IPS-NIHi7 (cell line): ENCODE results near the gene HIC2.
A peak's percentile ranks its signal among the peaks of the same experiment; 100 is the strongest.
"Not testable (repeated sequence)": the region's sequence is repeated elsewhere in the genome, so short reads cannot be mapped to it uniquely, and the experiment has no call there.

Experiments
- DNase-seq: peaks from one replicate; pipeline ENCODE4 v3.0.0; 2012; ENCODE audit warnings: mixed read lengths; ENCODE audit errors: extremely low spot score

Gene HIC2

DNA sequence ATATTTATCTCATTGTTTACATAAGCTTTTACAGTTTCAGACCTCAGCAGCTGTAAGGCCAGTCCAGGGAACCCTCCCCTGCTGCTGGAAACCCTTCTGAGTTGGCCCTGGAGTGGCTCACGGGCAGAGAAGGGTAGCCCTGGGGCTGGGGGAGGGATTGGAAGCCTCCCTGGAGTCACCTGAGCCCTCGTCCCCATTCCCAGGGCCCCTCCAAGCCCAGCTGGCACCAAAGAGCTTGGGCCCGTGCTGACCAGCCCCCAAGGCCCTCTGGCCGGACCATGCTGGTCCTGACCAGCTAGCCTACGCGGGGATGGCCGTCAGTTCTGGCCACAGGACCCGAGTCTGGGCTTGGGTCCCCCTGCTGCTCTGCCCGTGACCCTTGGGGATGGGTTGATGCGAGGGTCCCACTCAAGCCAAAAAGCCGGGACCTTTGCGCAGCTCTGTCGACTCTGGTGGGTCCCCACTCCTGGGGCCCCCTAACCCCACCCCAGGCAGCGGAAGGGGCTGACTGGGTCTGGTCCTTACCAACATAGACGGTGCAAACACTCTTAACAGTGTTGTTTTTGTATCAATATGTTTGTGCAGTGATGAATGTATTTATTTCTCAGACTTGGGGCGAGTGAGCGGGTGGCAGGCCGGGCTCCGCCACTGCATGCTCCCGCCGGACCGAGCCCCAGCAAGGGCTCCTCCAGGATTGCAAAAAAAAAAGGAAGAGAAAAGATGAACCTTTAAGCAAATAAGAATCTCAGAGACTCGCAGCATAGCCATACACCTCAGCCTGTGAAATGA is 32.6 kb downstream of the HIC2 start:
- DNase-seq, result no peak

DNA sequence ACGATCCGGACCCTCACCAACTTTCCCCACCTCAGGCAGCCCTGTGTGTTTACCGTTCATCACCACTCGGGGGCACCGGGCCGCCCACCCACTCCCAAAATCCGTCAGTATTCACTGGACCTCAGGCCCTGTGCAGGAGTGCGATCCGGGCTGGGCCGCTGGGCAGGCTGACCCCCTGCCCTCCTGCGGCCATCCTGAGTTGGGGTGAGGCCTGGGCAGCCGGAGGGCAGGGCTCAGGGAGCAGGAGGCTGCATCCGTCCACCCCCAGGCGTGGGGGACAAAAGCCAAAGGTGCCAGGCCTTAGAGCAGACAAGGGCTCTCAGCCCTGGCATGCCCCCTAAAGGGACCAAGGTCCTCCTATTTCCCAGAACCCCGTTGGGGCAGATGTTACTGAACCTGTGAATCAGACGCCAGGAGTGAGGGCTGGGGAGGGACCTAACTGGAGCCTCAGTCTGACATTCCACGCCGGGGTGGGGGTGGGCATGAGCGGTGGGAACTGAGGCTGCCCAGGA is 33.2 kb downstream of the HIC2 start:
- DNase-seq, result peak; percentile 25

DNA sequence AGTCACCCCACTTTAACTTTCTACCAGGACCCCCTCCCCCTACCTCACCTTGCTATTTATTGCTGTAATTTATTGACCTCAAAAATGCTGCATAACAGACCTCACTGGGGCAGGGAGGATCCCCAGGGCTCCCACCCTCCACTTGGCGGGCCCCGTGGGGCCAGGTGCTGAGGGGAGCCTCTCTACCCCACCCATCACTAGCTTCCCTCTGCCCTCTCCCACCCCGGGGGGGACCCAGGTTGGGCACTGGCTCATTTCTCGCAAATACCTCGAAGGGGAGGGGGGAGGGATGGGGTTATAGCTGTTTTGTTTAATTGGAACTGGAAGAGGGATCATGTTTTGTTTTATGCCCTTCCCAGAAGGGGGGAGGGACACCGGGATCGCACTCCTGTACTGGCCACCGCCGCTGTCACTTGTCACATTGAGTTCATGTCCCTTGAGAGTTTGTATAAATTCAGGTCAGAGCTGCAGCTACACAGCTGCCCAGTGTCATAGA is 33.7 kb downstream of the HIC2 start:
- DNase-seq, result no peak

DNA sequence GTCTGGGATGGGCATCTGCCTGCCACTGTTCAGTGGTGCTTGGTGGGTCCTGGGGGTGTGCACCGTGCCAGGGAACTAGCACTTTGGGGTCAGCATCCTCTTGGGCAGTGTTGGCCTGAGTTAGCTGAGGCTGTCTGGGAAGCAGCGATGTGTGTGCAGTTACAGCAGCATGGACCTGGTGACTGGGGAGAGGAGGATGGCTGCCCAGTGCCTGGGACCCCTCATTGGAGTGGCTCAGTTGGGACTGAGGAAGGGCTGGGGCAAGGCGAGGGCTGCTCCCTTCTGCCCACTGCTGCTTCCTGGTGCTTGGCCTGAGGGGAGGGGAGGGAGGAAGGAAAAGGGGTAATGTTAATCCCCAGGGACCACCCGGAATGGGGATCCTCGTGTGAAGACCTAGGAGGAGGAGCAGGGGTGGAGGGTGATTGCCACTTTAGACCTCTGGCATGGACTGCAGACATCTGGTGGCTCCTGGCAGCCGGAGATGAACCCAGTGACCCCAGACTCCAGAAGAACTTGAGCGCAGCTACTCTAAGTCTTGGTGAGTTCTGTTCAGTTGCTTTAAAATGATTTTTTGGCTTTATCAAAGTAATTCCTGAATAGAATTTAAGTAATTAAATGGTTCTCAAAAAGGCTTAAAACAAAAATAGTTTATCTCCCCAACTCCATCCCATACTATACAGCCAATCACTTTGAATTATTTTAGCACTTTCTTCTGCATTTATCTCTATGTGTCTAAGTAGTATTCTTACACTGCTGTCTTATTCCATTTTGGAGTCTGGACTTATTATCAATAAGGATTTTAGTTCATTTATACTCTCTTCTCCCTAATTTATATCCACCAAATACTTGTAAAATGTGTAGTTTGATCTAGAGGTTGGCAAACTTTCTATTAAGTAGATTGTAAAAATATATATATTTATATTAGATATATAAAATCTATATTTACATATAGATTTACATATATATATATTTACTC is 34.7 kb downstream of the HIC2 start:
- DNase-seq, result no peak

DNA sequence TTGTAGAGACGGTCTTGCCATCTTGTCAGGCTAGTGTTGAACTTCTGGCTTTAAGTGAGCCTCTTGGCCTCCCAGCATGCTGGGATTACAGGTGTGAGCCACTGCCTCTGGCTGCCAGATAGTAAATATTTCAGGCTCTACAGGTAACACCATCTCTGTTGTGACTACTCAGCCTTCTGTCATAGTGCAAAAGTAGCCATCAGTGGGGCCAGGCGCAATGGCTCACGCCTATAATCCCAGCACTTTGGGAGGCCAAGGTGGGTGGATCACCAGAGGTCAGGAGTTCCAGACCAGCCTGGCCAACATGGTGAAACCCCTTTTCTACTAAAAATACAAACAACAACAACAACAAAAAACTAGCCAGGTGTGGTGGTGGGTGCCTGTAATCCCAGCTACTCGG is 35.5 kb downstream of the HIC2 start:
- not testable (repeated sequence) for DNase-seq

DNA sequence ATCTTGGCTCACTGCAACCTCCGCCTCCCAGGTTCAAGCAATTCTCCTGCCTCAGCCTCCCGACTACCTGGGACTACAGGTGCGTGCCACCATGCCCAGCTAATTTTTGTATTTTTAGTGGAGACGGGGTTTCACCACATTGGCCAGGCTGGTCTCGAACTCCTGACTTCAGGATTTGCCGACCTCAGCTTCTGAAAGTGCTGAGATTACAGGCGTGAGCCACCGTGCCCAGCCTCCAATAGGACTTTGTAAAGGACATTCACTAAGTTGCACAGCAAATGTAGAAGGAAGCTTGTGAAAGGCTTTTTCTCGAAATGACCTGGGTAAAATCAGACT is 37.8 kb downstream of the HIC2 start:
- not testable (repeated sequence) for DNase-seq

DNA sequence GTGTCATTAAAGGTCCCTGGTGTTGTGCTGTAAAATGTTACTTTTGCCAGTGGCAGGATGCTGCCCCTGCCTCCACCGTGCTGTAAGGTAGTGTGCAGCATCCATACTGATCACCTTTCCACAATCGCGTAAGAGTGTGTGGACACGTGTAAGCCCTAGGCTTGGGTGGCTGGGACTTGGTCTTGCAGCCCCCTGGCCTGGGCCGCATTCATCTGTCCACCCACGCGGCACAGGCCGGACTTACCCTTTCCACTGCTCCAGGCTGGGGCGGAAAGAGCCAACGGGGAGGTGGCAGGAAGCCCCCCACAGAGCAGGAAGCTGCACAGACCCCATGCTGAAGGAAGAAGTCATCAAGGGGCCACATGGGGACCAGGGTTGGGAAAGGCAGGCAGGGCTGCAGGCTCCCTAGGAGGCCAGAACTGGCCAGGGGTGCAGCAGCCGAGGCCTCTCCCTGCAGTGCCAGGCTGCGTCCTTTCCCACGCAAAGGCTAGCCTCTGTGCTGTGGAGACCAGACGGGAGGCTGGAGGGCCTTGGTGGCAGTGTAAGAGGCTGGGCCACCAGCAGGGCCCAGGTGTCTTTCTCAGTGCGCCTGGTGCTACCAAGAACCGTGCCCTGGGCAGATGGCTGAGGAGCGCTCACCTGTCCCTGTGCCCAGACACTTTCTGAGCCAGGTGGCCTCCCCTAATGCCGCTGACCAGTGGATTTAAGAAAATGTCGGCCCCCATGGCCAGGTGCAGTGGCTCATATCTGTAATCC is 38.3 kb downstream of the HIC2 start:
- DNase-seq, result no peak

DNA sequence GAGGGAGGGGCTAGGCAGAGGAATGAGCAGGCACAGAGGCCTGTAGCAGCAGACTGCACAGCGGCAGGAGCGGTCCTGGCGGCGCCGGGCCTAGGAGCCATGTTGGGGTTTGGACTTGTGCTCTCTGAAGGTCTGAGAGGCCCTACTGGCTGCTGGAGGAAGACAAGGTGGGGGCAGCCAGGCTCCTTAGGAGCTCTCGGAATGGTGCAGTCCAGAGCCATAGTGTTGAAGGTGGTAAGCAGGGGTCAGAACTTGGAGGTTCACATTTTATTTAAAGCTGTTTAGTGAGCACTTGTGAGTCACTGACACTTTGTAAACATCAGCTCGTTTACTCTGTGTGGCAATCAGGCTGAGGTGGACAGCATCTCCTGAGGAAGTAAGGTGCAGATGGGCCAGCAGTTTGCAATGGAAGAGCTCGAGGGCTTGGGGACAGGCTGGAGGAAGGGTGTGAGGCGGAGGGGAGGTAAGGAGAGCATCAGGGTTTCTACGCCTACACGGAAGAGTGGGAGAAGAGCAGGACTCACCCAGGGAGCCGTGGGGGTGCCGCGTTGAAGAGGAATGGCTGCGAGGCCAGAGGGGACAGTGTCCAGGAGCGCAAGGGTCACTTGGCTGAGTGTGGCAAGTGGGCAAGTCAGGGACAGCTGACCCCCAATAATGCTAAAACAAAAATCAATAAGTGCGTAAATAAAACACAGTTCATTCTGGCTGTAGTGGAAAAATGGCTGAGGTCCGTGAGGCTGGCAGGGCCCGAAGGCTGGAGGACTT is 40.0 kb downstream of the HIC2 start:
- DNase-seq, result no peak

DNA sequence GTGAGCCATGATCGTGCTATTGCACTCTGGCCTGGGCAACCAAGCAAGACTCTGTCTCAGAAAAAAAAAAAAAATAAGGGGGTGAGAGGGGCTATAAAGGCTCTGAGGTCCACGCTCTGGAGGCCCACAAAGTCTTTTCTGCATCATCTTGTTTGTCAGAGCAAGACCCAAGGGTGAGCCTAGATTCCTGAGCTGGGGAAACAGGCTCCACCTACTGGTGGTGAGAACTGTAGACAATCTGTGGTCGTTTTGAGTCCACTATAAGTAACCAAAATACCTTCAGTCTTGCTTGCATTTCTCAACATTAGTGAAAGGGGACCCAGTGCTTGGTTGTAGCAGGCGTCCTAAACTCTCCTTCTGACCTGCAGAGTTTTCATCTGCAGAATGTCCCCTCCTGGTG is 45.5 kb downstream of the HIC2 start:
- not testable (repeated sequence) for DNase-seq

DNA sequence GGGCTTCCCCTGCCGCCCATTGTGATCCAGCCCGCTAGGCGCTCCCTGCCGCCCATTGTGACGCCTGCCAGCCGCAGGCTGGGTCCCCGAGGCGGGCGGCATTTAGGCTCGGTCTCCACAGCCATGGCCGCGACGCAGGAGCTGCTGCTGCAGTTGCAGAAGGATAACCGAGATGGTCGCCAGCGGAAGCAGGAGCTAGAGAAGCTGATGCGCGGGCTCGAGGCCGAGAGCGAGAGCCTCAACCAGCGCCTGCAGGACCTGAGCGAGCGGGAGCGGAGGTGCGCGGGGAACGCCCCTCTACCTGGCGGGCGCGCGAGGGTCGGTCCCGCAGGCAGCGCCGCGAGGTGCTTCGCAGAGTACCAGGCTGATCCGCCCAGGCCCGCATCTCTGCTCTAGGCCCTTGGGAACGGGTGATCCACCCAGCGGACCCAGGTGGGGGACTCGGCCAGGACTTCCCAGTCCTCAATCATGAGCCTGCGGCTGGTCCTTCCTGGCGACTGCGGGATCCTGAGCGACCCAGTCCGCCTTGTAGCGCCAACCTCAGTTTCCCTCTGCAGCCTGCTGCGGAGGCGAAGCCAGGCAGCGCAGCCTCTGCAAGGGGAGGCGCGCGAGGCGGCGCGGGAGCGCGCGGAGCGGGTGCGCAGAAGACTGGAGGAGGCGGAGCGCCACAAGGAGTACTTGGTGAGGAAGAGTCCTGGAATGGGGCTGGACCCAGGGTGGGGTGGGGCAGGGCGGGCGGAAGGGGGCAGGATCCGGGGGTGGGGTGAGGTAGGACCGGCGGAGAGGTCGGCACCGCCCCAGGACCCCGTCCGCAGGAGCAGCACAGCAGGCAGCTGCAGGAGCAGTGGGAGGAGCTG is 50.4 kb downstream of the HIC2 start, which contains the start of gene TMEM191C:
TSS of gene TMEM191C (plus strand) at position 51 of the 857 bp plus-strand sequence. CDS start at position 124, 73 bp downstream.
- DNase-seq, result not testable (repeated sequence)

DNA sequence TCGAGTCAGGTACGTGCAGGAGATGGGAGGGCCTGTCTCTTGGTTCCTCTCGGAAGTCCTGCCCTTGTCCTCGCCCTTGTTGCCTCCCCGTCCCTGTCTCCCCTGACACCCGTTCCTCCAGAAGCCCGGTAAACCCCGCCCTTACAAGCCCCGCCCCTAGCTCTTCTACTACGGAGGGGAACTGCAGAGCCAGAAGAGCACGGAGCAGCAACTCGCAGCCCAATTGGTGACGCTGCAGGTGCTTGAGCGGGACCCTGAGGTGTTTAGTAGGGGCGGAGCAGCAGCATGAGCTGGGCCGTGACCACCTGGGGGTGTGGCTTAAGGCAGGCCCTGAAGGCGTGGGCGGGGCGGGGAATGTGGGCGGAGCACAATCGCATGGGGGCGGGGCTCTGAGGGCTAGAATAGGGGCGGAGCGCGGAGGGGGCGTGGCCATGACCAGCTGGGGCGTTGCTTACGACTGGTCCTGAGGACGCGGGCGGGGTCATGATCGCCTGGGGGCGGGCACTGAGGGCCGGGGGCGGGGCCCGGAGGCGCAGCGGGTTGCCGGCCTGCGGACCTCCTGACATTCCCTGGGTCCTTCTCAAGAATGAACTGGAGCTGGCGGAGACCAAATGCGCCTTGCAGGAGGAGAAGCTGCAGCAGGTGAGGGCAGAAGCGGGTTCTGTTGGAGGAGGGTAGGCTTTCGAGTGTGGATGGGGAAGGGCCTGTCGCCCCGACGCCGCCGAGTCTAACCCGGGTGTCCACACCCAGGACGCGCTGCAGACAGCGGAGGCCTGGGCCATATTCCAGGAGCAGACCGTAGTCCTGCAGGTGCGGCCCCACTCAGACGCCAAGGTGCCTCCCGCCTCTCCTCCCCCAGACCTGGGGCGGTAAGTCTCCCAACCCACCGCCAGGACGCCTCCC is 51.3 kb downstream of the HIC2 start:
- DNase-seq, result not testable (repeated sequence)

DNA sequence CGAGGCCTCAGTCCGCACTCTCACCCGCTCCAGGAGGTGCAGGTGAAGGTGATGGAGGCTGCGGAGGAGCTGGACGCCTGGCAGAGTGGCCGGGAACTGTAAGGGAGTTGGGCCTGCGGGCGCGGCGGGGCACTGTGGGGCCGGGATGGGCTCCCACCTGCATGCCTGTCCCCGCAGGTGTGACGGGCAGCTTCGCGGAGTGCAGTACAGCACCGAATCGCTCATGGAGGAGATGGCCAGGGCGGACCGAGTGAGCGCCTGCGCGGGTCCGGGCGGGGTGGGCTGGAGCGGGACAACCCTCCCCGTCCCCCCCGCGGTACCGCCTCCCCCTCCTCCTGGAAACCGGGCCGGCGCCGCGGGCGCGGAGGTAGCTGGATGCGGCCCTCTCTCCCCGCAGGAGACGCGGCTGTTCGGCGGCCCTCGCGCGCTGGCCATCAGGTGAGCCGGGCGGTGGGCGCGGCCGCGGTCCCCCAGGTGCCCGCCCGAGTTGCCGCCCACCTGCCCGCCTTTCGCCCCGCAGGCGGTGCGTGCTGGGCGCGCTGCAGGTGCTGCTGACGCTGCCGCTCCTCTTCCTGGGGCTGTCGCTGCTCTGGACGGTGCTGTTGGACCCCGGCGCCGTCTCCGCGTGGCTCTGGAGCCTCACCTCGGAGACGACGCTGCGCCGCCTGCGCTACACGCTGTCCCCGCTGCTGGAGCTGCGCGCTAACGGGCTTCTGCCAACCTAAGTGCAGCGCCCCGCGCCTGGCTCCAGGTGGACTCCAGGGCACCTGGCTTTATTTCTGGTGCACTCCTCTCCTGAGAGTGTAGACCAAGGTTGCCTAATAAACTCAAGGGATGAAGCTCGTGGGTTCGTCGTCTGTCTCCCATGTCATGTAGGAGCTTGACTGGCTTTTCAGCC is 52.2 kb downstream of the HIC2 start:
- DNase-seq, result not testable (repeated sequence)

DNA sequence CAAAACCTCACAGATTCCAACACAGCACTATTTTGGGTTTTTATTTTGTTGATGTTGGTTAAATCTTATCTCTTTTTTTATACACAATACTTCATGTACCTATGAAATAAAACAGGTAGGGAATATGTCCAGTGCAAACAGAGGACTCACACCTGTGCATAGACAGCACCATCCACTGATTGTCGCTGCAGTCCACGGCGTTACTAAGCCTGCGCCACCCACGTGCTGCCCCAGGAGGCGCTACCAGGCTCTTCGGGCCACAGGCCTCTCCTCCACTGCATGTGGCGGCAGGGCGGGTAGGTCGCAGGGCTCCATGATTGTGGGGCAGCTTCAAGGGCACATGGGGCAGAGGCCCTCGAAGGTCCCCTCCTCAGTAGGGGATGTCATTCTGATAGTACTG is 55.8 kb downstream of the HIC2 start:
- DNase-seq, result not testable (repeated sequence)

DNA sequence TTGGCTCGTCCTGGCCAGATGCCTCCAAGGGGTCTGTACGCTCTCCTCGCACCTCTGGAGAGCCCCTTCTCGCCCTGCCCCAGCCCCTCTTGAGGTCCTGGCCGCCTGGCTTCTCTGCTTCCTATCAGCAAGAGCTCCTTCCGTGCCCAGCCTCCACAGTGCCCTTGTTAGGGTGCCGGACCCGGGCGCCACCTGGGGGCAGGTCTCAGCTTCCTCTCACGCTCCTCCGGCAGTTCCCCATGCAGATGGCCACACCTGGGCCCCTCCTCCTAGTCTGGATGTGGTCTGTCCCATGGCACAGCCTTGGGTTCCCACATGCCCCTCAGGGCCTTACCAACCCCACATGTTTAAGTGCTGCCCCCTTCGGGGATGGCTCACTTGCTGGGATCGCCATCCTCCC is 56.5 kb downstream of the HIC2 start:
- not testable (repeated sequence) for DNase-seq

DNA sequence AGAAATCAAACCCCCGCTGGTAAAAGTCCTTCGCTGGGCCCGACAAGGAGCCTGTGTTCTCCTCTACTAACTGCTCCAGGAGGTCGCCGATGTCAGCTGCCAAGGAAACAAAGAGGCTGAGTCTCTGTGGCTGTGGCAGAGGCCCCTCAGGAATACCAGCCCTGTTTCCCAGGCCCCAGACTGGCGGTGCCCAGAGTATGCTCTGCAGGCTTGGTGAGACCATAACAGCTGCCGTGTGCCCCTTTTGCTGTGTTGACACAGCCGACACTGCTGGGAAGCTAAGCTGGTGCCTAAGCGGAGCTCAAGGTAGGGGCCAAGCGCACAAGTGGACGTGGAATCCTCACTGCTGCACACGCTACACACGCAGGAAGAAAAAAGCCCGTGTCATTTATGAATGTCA is 66.9 kb downstream of the HIC2 start:
- DNase-seq, result not testable (repeated sequence)

DNA sequence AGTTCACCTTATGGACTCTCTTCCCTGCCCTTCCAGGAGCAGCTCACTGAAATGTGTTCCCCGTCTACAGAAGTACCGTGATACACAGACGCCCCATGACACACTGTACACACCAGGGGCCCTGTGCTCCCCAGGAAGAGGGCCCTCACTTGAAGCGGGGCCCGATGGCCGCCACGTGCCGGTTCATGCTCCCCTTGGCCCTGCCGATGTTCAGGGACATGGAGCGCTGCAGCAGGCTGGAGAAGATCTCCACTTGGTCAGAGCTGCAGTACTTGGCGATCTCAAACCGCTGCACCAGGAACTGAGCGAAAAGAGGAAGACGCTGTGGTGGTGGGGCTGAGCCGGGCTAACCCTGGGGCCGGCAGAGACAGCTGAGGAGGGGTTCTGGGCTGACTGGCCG is 70.6 kb downstream of the HIC2 start:
- DNase-seq, result not testable (repeated sequence)

DNA sequence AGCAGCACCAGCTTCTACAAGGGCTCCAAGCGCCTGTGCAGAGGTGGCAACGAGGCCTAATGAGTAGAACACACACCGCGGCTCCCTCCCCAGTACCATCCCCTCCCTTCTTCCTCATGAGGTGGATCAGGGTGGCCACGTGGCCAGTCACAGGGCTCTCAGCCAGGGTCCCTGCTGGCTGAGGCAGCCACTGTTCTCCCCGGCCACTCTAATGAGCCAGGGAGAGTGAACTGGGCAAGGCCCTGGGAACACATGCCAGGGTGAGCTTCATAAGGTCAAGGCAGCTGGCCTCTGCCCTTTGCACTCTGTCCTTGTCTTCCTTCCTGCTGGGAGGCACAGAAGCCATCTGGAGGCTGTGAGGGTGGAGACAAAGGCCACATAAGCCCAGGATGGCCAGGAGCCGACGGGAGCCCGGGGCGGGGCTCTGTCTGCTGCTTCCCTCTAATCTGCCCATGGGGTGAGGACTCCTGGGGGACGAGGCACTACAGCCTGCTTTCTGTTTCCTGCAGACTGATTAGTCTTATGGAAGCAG is 72.0 kb downstream of the HIC2 start:
- DNase-seq, result not testable (repeated sequence)
